RWPE2 (cell line): Measurements from ENCODE around the gene MYZAP.

Source experiments
- ATAC-seq: fragments of 200-7000 bp; cut with Tn5 transposase; 3 replicates; pipeline ENCODE4 v1.9.1; 2021; ENCODE audit warnings: low read depth
- DNase-seq: peaks from one replicate; pipeline ENCODE4 v3.0.0-alpha.2; 2020; ENCODE audit warnings: low spot score
- H3K27ac ChIP-seq: fragments of 450-650 bp; 2 replicates; pipeline ENCODE4 v1.5.1; 2017; ENCODE audit warnings: mild to moderate bottlenecking; ENCODE audit not compliant: poor library complexity, severe bottlenecking
- H3K27me3 ChIP-seq: fragments of 250-450 bp; sonication (Bioruptor Pico); 2 replicates; pipeline ENCODE4 v1.5.1; 2021; ENCODE audit warnings: mild to moderate bottlenecking, moderate library complexity; ENCODE audit not compliant: insufficient read depth, poor library complexity, severe bottlenecking
- H3K36me3 ChIP-seq: fragments of 250-450 bp; sonication (Bioruptor Pico); 2 replicates; pipeline ENCODE4 v1.5.1; 2020; ENCODE audit warnings: low read depth, mild to moderate bottlenecking, moderate library complexity
- H3K4me1 ChIP-seq: fragments of 250-450 bp; sonication (Bioruptor Pico); 2 replicates; pipeline ENCODE4 v1.5.1; 2021; ENCODE audit warnings: mild to moderate bottlenecking, moderate library complexity; ENCODE audit not compliant: insufficient read depth, poor library complexity, severe bottlenecking
- H3K4me3 ChIP-seq: fragments of 250-450 bp; sonication (Bioruptor Pico); 2 replicates; pipeline ENCODE4 v1.5.1; 2021; ENCODE audit warnings: mild to moderate bottlenecking, moderate library complexity; ENCODE audit not compliant: severe bottlenecking
- H3K9me3 ChIP-seq: fragments of 250-450 bp; sonication (Bioruptor Pico); 2 replicates; pipeline ENCODE4 v1.5.1; 2021; ENCODE audit warnings: mild to moderate bottlenecking, moderate library complexity; ENCODE audit not compliant: severe bottlenecking
- CTCF ChIP-seq: fragments of 450-650 bp; IDR thresholded peaks from one replicate; pipeline ENCODE4 v1.5.1; 2017; ENCODE audit warnings: mild to moderate bottlenecking, moderate library complexity; ENCODE audit not compliant: poor library complexity, severe bottlenecking

The MYZAP gene

GRCh38 chr15:57566834-57567233 lies 24.9 kb upstream of the MYZAP start:
- no peaks in the 10 kb centered on the region for H3K36me3 ChIP-seq
- 0 out of 3 replicates have a peak, but pooled peaks have one; percentile 1 for ATAC-seq
- DNase-seq = peak; percentile 21
- H3K4me1 ChIP-seq = peaks cover 37% of the 10 kb centered on the region
- no peak for TF ChIP-seq CTCF
- H3K9me3 ChIP-seq = no peaks in the 10 kb centered on the region
- H3K27ac ChIP-seq = peak overlapping the region; percentile 21
- H3K4me3 ChIP-seq = no peak overlapping the region
- no peaks in the 10 kb centered on the region for H3K27me3 ChIP-seq

GRCh38 chr15:57567891-57568290 lies 23.8 kb upstream of the MYZAP start:
- no peaks in the 10 kb centered on the region for H3K27me3 ChIP-seq

GRCh38 chr15:57568299-57568698 lies 23.4 kb upstream of the MYZAP start:
- DNase-seq (no peak), ATAC-seq (no peak)
- TF ChIP-seq CTCF = no peak
- Histone ChIP-seq H3K27ac (no peak overlapping the region), H3K27me3 (no peaks in the 10 kb centered on the region), H3K36me3 (no peaks in the 10 kb centered on the region), H3K4me1 (peaks cover 39% of the 10 kb centered on the region), H3K9me3 (no peaks in the 10 kb centered on the region), H3K4me3 (no peak overlapping the region)

More at GRCh38 chr15:57567891-57568290, 23.8 kb upstream of the MYZAP start:
- no peaks in the 10 kb centered on the region for H3K36me3 ChIP-seq
- no peak overlapping the region for H3K4me3 ChIP-seq
- no peaks in the 10 kb centered on the region for H3K9me3 ChIP-seq
- no peak overlapping the region for H3K27ac ChIP-seq
- DNase-seq (no peak), ATAC-seq (no peak)
- no peak for TF ChIP-seq CTCF
- H3K4me1 ChIP-seq = peaks cover 39% of the 10 kb centered on the region

GRCh38 chr15:57570340-57570739 lies 21.4 kb upstream of the MYZAP start:
- ATAC-seq (no peak), DNase-seq (peak; percentile 34)
- Histone ChIP-seq H3K9me3 (no peaks in the 10 kb centered on the region), H3K4me3 (no peak overlapping the region), H3K36me3 (no peaks in the 10 kb centered on the region), H3K27me3 (no peaks in the 10 kb centered on the region), H3K27ac (peak overlapping the region; percentile 89), H3K4me1 (peaks cover 34% of the 10 kb centered on the region)
- no peak for TF ChIP-seq CTCF

GRCh38 chr15:57570994-57571393 lies 20.7 kb upstream of the MYZAP start:
- H3K36me3 ChIP-seq = no peaks in the 10 kb centered on the region
- no peak for TF ChIP-seq CTCF
- H3K9me3 ChIP-seq = no peaks in the 10 kb centered on the region
- DNase-seq (peak; percentile 49), ATAC-seq (peak; percentile 99)
- peak overlapping the region; percentile 89 for H3K27ac ChIP-seq
- no peak overlapping the region for H3K4me3 ChIP-seq
- H3K4me1 ChIP-seq = peaks cover 29% of the 10 kb centered on the region
- no peaks in the 10 kb centered on the region for H3K27me3 ChIP-seq
